Vagina (tissue), 2 donors: Measurements from ENCODE around the gene CARD6.

Experiments used
- CTCF ChIP-seq, 3 experiments: fragments of 450-650 bp in 2 of 3; fragments of 200-600 bp in 1 of 3; sonication (generic) in 1 of 3; IDR thresholded peaks; one replicate each; pipeline ENCODE4 v1.5.1; 2017 to 2019; ENCODE audit warnings: antibody characterized with exemption in 3 of 3, mild to moderate bottlenecking in 2 of 3, moderate library complexity in 2 of 3
- POLR2A ChIP-seq, 2 donors: fragments of 450-650 bp; IDR thresholded peaks; one replicate each; pipeline ENCODE4 v1.6.1; 2017; ENCODE audit warnings: antibody characterized with exemption in 2 of 2, mild to moderate bottlenecking in 2 of 2, moderate library complexity in 2 of 2

GRCh38 chr5:40813698-40814281, 27.4 kb upstream of the CARD6 start:
- TF ChIP-seq CTCF (IDR thresholded peaks at IDR 0.05): no peak
- TF ChIP-seq POLR2A (IDR thresholded peaks at IDR 0.05): no peak
